ENCODE data around the gene CDC42. TPM values are rescaled to one million over a fixed set of nuclear protein-coding genes. Genes with fewer than 3 reads are reported as not detected.
"Not testable (repeated sequence)": the region's sequence is repeated elsewhere in the genome, so short reads cannot be mapped to it uniquely, and the experiment has no call there.

Gene CDC42
- polyA plus RNA-seq, 3 donors = 210 to 731 (median 606) TPM

- H4K20me1 ChIP-seq (ENCODE audit: insufficient read depth, low read length); H3K4me3 Mint-ChIP-seq; H3K4me3 ChIP-seq (replicated peaks in 1 of 3; ENCODE audit: low read depth in 2 of 3, low read length in 3 of 3); H3K27me3 Mint-ChIP-seq (ENCODE audit: low read depth in 3 of 3); H3K27me3 ChIP-seq (ENCODE audit: control insufficient read depth in 2 of 2, insufficient read depth in 2 of 2, low read length in 2 of 2); H3K79me2 ChIP-seq (ENCODE audit: insufficient read depth, low read length); H3K27ac ChIP-seq (ENCODE audit: low read depth in 1 of 2, low read length in 2 of 2); H3K4me2 ChIP-seq (replicated peaks; ENCODE audit: extremely low read depth, low read length, poor library complexity, severe bottlenecking); H3K9ac ChIP-seq (ENCODE audit: insufficient read depth, low read length, poor library complexity, severe bottlenecking); DNase-seq; H3K36me3 Mint-ChIP-seq; H3K4me1 Mint-ChIP-seq; H3K9me3 Mint-ChIP-seq; H3K36me3 ChIP-seq (replicated peaks in 1 of 2; ENCODE audit: control insufficient read depth in 1 of 2, insufficient read depth in 2 of 2, low read length in 2 of 2); H2AFZ ChIP-seq (ENCODE audit: insufficient read depth, low read depth, low read length, poor library complexity, severe bottlenecking); H3K4me1 ChIP-seq (ENCODE audit: control insufficient read depth in 1 of 2, insufficient read depth in 2 of 2, low read length in 2 of 2); intact Hi-C loops (cut with micrococcal nuclease); H3K9me3 ChIP-seq (replicated peaks in 1 of 2; ENCODE audit: control insufficient read depth in 1 of 2, insufficient read depth in 1 of 2, low read length in 2 of 2): not testable (repeated sequence)
- H3K27ac Mint-ChIP-seq = peak overlapping the region in 1 of 7 donors; percentile 46
- WGBS (ENCODE audit: insufficient coverage) = no CpG with 5 or more reads among the region's 4 CpGs
Observed at GRCh38 chr1:22012752-22013151, 39.8 kb upstream of the CDC42 start.

GRCh38 chr1:22014575-22015206 is 37.8 kb upstream of the CDC42 start:
- 94% methylated on average over 7 of the region's 13 CpGs for WGBS (ENCODE audit: insufficient coverage)
- H4K20me1 ChIP-seq (ENCODE audit: insufficient read depth, low read length); H3K27me3 ChIP-seq (ENCODE audit: control insufficient read depth in 2 of 2, insufficient read depth in 2 of 2, low read length in 2 of 2); H3K36me3 ChIP-seq (replicated peaks in 1 of 2; ENCODE audit: control insufficient read depth in 1 of 2, insufficient read depth in 2 of 2, low read length in 2 of 2); H3K36me3 Mint-ChIP-seq; H3K27ac ChIP-seq (ENCODE audit: low read depth in 1 of 2, low read length in 2 of 2); H3K4me2 ChIP-seq (replicated peaks; ENCODE audit: extremely low read depth, low read length, poor library complexity, severe bottlenecking); H3K4me3 Mint-ChIP-seq; H3K9me3 Mint-ChIP-seq; intact Hi-C loops (cut with micrococcal nuclease); H3K4me3 ChIP-seq (replicated peaks in 1 of 3; ENCODE audit: low read depth in 2 of 3, low read length in 3 of 3); H3K9ac ChIP-seq (ENCODE audit: insufficient read depth, low read length, poor library complexity, severe bottlenecking); H3K79me2 ChIP-seq (ENCODE audit: insufficient read depth, low read length); H3K27me3 Mint-ChIP-seq (ENCODE audit: low read depth in 3 of 3); H2AFZ ChIP-seq (ENCODE audit: insufficient read depth, low read depth, low read length, poor library complexity, severe bottlenecking); H3K27ac Mint-ChIP-seq; DNase-seq; H3K9me3 ChIP-seq (replicated peaks in 1 of 2; ENCODE audit: control insufficient read depth in 1 of 2, insufficient read depth in 1 of 2, low read length in 2 of 2): not testable (repeated sequence)
- peaks cover 15% of the 10 kb centered on the region in 2 donors for H3K4me1 ChIP-seq (ENCODE audit: control insufficient read depth in 1 of 2, insufficient read depth in 2 of 2, low read length in 2 of 2)
- H3K4me1 Mint-ChIP-seq = peaks cover 18% of the 10 kb centered on the region
